Left cardiac atrium (tissue), 4 donors: ENCODE data around the gene TENM3. TPM values are rescaled to one million over a fixed set of nuclear protein-coding genes. Genes with fewer than 3 reads are reported as not detected.
"Not testable (repeated sequence)": the region's sequence is repeated elsewhere in the genome, so short reads cannot be mapped to it uniquely, and the experiment has no call there.

Experiments used
- ATAC-seq, 2 donors: fragments of 200-7000 bp; cut with Tn5 transposase; one replicate each; pipeline ENCODE4 v1.9.1; 2020; ENCODE audit warnings: mild to moderate bottlenecking in 2 of 2, moderate library complexity in 2 of 2
- DNase-seq: peaks from one replicate; pipeline ENCODE4 v3.0.0-alpha.2; 2020
- intact Hi-C, 2 donors: fragments of 100-400 bp; cut with DNase I; formaldehyde crosslinking; loops; one replicate each; pipeline versions ENCODE4 v1.14.1 to v1.15.1; 2022 to 2023
- total RNA-seq, 2 donors: library from RNA; stranded (reverse); fragmentation: NEBNext Ultra II Directional; extraction: Animal tissue kit (Norgen Biotek cat#: 25700); gene quantifications; one replicate each; pipeline ENCODE4 v1.2.1, GENCODE V29; 2021
- donor health status: DM: no; HTN: yes; CAD: no.
- donor health status: DM: no; HTN: yes; CAD: no; lungs with severe emphysema.
- donor health status: DM: yes; HTN: yes; CAD: no.
- donor health status: Dilated cardiomyopathy.

The TENM3 gene
- total RNA-seq, 2 donors from 2014 or later: 6.6 to 9.2 TPM

DNA sequence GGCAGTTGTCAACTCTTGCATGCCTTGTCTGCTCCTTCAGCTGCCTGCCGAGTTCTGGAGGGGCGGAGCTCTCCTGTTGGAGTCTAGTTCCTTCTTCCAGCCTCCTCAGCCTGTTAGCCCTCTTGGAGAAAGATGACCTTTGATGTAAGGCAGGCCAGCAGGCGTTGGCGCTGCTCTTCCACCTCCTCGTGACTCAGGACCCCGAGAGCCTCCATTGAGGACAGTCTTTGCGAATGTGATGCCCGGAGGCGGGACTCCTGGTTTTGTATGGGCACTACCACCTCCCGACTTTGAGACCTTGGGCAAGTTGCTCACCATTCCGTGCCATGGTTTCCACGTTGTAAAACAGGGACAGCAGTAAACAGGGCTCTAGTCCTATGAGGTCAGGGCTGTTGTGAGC, 108.3 kb downstream of the TENM3 start:
- DNase-seq (no peak), ATAC-seq (no peak)
- intact Hi-C loops: no loop called here

DNA sequence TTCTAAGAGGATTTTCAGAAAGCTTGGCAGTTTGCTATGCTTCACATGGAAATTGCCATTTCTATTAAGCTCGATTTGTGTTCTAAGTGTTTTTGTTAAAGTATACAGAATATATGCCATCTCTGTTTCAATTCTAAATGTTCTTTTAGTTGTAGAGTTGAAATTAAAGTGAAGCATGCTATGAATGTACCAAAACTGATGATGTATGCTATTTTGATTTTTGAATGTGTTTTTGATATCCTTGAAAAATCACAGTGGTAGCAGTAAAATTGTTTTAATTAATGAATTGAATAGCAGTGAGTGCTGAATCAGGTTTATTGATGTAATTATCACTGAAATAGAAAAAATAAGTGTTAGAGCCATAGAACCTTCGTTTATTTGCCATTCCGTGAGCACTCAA, 110.9 kb downstream of the TENM3 start:
- ATAC-seq (no peak), DNase-seq (no peak)
- intact Hi-C loops: no loop called here

DNA sequence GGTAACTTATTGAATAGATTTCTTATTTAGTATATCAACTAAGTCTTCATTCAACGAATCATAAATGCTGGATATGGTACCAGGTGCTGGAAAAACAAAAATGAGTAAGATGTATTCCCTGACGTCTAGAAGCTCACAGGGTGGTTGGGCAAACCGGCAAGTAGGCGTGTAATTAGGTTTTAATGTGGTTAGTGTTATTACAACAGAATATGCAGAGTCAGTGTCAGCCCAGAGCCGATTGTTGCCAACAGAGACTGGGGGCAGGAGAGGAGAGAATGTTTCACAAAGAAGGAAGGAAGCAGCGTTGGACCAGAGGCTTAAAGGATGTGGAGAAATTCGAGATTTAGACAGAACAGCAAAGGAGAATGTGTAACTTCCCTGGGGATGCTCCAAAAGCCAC, 111.7 kb downstream of the TENM3 start:
- no peak for DNase-seq
- ATAC-seq: no peak
- intact Hi-C loops: no loop called here

DNA sequence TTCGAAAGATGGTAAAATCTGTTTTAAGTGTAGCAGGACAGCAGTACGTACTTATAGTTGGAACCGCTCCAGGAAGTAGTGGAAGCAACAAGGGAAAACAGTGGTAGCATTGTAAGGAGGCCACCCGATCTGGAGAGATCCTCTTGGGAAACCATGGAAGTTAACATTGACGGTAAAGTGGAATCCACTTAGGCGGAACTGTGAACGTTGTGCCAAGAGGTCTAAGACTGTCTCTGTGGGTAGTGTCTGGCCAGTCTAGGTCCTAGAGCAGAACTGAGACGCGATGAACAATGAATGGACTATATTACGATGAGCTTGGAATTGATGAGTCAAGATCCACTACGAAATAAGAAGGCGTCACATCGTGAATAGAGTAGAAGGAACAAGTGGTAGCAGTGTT, 124.0 kb downstream of the TENM3 start:
- no peak for DNase-seq
- intact Hi-C loops: no loop called here
- peak in 1 of 2 donors; percentile 55 for ATAC-seq

DNA sequence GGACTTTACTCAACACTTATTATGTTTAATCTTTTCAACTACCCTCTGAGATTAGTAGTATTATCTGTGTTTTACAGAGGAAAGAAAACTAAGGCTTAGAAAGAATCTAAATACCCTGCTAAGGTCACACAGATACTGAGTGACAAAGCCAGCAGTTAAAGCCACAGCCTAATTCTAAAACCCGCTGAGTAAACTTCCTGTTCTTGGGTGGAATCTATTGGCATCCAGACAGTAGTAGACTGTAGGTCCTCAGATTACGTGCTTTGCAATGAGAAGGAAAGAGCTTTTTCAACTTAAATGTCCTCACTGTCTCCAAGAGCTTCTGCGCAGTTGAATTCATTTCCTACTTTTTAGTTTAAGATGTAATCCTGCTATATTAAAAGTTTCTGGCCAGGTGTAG, 126.0 kb downstream of the TENM3 start:
- ATAC-seq (no peak), DNase-seq (no peak)
- intact Hi-C loops: no loop called here

DNA sequence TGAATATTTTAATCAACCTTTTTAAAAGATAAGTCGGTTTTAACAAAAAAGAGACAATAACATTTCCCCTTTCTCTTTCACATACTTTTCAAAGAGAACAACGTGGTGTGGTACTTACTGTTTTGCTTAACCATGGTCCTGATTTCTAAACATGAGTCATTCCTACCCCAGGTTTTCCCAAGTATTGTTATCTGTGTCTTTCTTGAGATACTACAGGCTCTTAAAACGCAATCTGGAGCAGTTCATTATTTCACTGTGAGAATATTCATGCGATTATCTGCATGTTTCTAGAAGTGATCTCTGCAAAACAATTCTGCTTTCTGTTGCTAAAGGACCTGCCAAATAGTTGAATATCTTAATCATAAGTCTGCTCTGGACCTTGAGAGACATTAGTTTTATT, 127.3 kb downstream of the TENM3 start:
- ATAC-seq (no peak), DNase-seq (no peak)
- intact Hi-C loops: no loop called here

DNA sequence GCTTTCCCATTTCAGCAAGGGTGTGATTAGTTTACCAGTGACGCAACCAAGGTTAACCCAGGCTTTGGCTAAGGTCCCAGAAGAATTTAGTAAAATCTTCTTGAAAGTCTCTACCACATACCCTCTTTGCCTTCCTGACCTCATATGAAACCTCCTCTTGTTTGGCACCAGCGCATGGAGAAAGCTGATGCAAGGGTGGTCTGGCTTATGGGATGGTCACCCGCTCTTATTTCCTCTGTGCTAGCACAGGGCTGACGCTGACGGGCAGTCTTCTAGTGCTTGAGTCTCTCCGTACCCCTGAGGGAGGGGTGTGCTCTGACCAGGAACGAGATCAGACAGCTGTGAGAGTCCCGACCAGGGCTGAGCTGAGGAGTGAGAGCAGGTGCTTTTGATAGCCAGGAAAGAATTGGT, 137.6 kb downstream of the TENM3 start:
- intact Hi-C loops: no loop called here
- DNase-seq (no peak), ATAC-seq (no peak)

DNA sequence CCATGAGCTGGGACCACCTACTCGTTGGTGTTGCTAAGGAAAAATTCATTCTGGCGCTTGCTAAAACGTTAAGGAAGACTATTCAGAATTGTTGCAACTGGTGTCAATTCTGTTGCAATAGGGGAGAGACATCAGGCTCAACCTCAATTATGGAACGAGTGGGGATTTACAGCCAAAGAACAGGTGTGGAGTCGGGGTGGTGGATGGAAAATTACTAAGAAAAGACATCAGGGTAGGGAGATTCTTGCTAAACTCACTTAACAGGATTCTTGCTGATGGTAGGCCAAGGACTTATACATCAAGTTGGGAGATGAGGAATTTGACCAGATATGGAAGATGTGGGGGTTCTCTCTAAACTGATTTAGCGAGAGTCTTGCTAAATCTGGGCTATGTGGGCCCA, 139.7 kb downstream of the TENM3 start:
- no peak for DNase-seq
- intact Hi-C loops: no loop called here
- no peak for ATAC-seq

DNA sequence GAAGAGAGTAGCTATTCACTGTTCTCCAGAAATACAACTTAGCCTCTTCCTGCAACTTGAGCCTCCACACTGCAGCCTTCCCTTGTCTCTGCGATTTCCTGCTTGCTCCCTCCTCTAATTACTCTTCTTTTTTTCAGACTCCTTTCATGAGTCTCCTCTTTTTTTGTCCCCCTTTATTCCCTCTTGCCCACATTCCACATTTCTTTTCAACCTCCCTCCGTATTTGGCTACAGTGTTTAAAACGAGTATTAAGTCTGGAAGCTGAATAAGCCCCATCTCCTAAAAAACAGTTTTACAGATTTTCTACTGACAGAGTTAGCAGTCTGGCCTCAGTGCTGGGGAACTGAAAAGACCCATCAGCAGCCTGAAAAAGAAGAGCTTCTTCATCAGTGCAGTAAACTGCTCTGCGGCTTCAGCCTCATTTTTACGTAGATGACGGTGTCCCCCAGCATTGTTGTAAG, 141.5 kb downstream of the TENM3 start:
- ATAC-seq (no peak), DNase-seq (no peak)
- intact Hi-C loops: no loop called here

DNA sequence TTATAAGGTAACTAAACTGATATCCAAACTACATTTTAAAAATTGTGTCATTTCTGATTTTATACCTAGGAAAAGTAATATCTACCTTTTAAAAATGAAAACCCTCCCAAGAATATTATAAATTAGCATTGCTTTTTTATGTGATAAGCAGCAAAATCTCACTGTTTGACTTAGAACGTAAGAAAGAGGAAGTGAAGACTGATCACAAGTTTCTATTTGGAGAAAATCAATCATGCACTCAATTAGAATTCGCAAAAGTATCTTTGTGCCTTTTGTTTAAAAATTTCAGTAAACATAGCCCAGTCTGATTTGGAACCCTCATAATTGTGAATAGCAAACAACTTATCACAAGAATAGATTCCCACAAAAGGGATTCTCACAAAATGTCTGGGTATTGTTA, 142.7 kb downstream of the TENM3 start:
- ATAC-seq (no peak), DNase-seq (no peak)
- intact Hi-C loops: no loop called here

DNA sequence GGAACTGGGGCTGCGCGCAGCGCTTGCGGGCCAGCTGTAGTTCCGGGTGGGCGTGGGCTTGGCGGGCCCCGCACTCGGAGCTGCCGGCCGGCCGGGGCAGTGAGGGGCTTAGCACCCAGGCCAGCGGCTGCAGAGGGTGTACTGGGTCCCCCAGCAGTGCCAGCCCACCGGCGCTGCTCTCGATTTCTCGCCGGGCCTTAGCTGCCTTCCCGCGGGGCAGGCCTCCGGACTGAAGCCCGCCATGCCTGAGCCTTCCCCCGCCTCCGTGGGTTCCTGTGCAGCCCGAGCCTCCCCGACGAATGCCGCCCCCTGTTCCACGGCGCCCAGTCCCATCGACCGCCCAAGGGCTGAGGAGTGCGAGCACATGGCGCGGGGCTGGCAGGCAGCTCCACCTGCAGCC, 143.4 kb downstream of the TENM3 start:
- ATAC-seq, intact Hi-C loops, DNase-seq: not testable (repeated sequence)

DNA sequence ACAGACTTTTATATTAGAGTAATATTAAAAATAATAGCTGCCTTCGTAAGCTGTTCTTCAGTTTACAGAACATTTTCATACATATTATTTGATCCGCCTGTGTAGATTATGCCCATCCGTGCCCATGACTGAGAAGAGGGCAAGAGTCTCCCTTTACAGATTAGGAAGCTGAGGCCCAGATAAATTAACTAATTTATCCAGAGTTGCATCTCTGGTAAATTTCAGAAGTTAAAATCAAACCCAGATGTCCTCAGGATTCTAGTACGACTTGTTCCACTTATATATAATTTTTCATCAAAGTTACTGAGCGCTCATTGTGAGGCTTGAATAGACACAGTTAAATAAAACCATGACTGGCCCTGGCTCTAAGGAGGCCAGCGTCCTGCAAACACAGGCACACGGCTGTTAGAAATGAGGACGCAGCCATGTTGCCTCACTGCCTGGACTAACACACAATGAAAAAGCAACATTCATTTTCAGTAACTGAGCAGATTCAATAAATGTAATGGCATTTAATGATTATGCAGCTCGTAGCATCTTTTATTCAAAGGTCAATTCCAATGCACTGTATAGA, 148.0 kb downstream of the TENM3 start:
- DNase-seq: no peak
- intact Hi-C loops: no loop called here
- no peak for ATAC-seq

DNA sequence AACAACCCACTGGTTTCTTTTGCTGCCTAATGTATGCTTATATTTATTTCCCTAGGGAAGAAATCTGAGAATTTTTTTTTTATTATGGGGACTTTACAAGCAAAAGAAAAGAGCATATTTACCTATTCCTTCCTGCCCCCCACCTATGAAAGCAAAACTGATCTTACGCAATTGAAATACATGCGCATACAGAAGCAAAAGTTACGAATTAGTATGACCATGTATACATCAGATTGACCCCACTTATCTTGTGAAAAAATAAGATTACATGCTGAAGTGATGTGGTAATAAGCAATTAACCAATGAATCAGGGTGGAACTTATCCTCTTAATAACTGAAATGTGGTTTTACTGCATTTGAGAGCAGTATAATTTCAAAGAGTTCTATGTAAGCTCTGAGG, 151.0 kb downstream of the TENM3 start:
- intact Hi-C loops: no loop called here
- DNase-seq (no peak), ATAC-seq (no peak)

DNA sequence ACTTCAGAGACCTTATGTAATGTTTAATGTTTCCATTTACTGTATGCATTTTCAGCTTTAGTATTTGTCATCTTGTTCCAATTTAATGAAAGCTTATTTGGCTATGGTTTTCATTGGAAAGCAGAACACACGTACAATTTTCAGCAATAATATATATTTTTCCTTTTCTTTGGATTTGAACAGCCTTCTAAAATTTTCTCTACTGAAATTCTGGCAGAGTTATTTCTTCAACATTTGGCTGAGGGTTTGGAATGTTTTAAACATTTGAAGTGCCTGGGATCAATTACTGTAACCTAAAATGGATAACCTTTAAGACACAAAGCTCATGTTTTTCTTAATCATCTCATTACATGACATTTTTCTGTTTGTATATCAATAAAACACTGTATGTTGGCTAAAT, 156.9 kb downstream of the TENM3 start:
- no peak for ATAC-seq
- intact Hi-C loops: no loop called here
- DNase-seq: no peak

DNA sequence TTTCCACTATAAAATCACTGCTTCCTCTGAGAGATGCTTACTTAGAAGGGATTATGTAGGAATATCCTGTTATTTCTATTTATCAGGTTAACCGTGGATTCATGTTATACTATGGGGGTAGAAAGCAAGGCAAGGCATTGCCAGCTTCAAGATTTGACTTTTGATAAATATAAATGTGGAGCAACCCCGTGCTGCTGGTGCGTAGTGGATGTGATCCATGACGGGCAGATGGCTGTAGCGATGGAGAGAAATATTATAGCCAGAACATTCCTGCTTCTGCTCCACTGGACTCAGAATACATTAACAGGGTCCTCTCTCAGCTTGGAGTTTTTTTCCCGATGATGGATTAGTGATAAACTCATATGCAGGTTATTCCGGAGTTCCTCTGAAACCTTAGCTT, 157.6 kb downstream of the TENM3 start:
- DNase-seq (no peak), ATAC-seq (no peak)
- intact Hi-C loops: no loop called here

DNA sequence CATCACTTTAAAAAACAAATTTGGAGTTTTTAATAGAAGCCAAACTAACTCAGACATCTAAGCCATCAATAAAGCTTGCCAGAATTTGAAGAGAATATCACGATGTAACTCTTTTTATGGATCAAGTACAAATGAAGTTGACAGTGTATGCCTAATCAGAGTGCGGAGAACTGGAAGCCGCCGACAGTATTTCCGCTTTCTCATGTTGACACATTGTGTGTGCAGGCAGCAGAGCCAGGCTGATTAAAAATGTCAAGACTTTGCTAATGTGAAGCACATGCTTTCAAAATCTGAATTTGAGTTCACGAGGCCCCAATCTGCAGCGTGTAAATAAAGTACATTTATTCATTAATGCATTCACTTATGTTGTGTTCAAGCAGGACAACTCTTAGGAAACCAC, 161.2 kb downstream of the TENM3 start:
- intact Hi-C loops: no loop called here
- ATAC-seq: no peak
- DNase-seq: no peak

DNA sequence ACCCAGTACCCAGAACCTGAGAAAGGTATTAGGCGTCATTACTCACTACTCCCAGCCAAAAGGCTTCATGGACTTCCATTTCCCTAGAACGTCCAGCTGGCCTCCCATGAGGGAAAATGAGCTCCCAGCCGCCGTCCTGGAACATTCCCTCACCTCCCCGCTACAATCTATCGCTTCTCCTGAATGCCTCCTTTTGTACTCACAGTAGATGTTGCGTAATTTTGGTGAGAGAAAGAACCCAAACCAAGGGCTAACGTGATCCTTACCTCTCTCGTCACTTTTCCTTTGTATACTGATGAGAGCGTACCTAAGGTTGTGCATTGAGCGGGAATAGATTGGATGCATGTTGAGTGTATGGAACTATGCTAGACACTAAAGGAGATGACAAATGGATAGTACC, 161.9 kb downstream of the TENM3 start:
- intact Hi-C loops: no loop called here
- ATAC-seq: no peak
- no peak for DNase-seq

DNA sequence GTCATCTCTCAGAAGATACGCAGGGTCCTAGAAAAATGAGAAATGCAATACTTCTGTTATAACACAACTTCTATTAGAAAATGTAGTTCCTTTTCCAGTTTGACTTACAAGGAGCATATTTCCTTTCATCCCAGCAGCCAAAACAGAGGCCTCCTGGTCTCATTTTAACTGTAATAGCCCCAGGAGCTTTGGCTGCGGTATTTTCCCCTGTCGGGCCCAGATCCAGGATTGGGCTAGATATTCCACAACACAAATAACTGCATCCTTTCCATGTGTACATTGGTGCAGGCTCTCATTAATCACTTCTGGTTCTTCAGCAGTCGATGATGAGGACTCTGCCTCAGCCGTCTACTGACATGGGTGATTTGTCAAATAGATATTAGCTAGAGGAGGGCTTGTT, 166.1 kb downstream of the TENM3 start:
- intact Hi-C loops: no loop called here
- ATAC-seq (no peak), DNase-seq (no peak)

DNA sequence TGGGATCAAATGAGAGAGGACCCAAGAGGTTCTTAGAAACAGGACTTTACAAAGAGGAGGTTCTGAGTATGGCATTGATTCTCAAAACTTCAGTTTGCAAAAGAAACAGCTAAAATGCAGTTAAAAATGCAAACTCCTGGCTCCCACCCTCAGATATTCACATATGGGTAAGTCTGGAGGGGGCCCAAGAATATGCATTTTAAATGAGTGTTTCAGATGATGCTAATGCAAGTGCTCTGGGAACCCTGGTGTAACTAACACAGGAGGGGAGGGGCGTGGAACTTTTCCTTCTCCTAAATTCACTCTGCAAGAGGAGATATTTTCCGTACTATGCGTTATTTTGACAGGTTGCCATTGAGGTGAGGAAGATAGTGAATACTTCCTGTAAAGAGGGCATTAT, 168.2 kb downstream of the TENM3 start:
- ATAC-seq (no peak), DNase-seq (no peak)
- intact Hi-C loops: no loop called here

DNA sequence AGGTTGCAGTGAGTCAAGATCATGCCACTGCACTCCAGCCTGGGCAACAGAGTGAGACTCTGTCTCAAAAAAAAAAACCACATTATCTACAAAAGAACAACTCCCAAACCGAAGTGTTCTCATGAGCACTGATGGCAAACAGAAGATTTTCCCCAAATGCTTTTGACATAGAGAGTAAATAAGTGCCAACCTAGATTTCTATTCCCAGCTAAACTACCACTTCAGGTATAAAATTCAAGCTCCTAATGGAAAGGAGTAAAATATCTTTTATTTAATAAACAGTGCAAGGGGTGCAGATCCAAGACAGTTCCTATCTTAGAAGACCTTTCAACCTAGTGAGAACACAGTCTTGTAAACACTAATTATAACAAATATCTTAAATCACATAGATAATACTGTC, 170.3 kb downstream of the TENM3 start:
- ATAC-seq (no peak), DNase-seq (no peak)
- intact Hi-C loops: no loop called here

DNA sequence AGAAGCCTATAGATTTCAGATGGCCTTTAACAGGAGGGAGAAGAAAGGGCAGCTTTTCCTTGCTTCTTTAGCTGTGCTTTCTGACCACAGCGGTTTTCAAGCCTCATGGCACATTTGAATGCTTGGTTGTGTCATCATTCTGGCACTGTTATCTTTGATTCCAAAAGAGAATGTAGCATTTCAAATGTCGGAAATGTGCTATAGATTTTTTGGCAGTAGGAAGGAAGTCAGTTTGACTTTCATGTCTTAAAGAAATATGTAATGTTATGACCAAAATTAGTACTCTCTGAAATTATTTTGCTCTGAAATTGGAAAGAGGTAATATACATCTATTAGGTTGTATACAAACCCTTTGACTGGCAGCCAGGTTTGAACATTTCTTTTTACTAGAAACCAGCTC, 171.9 kb downstream of the TENM3 start:
- no peak for DNase-seq
- ATAC-seq: no peak
- intact Hi-C loops: no loop called here

DNA sequence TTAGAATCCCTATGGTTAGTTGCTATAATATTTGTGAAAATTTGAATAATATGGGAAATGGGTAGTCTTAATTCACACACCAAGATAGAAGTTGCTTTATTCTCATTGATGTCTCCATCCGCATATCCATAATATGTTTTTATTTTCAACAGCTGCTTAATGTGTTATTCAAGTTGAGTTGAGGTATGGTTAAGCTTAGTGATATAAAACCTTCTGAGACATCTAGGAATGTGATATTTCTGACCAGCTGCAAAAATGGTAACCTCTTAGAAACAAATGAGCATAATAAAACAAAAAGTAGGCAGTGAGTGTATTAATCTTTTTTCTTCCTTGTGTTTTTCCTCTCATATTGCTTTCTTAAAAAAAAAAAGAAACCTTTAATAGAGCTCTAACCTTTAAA, 172.9 kb downstream of the TENM3 start:
- no peak for ATAC-seq
- intact Hi-C loops: no loop called here
- no peak for DNase-seq
